HG02571 (cell line): ENCODE data around the gene SPOCK3.

Experiments
- ATAC-seq: cut with Tn5 transposase; IDR thresholded peaks from one replicate; pipeline ENCODE4 v1.9.1; 2021; ENCODE audit warnings: mild to moderate bottlenecking, moderate library complexity; ENCODE audit not compliant: unreplicated experiment

SPOCK3 gene

DNA sequence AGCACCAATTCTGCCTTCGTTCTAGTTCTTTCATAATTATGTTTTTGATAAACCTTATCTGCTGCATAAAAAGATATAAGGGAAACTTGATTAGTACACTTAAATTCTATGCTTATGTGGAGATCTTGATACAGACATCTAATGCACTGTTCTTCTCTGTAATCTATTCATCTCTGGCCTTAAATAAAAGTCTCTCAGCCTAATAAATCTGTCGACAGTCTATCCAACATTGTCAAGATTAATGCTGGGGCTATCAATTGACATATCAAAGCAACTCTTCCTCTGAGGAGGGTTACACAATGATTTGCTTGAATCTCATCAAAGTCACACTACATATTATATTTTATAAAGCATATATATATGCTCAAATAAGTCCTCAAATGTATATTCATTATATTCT, 545.5 kb downstream of the SPOCK3 start:
- ATAC-seq = no peak

DNA sequence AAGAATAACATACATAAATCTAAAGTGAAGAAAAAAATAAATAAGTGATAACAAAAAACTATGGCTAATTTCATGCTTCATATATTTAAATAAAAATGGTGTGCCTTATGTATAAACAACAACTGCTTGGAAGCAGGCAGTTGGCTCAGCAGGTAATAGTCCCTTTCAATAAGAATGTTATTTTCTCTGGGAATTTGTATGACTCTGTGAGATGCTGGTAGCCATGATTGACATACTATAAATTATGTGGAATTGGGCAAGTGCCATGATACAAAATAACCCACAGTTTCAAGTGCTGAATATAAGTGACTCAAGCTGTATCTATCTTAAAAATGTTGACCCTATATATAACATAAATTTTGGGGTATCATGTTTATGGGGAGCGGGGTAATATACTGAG, 546.5 kb downstream of the SPOCK3 start:
- no peak for ATAC-seq
